ENCODE results near the gene MCU. TPM values are rescaled to one million over a fixed set of nuclear protein-coding genes. Genes with fewer than 3 reads are reported as not detected.

MCU gene
- total and polyA plus RNA-seq, 2 donors (not counting 1 experiment from before 2014, with no cell fraction given) = 40.5 to 77.1 TPM

GRCh38 chr10:72885953-72886352 is 194.0 kb downstream of the MCU start:
- no peaks in the 10 kb centered on the region for H3K4me1 ChIP-seq (ENCODE audit: control insufficient read depth, extremely low read depth, insufficient read depth, low read length)
- H3K4me3 ChIP-seq (replicated peaks in 1 of 4; ENCODE audit: control extremely low read depth in 1 of 4, insufficient read depth in 1 of 4, low read depth in 3 of 4, low read length in 4 of 4) = no peak overlapping the region
- no peaks in the 10 kb centered on the region for H4K20me1 ChIP-seq (ENCODE audit: control insufficient read depth, extremely low read depth, insufficient read depth, low read length)
- no peak overlapping the region for H2AFZ ChIP-seq (ENCODE audit: low read length)
- no peak overlapping the region for H3K4me2 ChIP-seq (ENCODE audit: extremely low read depth, insufficient read depth, low read length)
- no peaks in the 10 kb centered on the region for H3K79me2 ChIP-seq (ENCODE audit: control insufficient read depth, insufficient read depth, low read length)
- no peak overlapping the region for H3K27ac ChIP-seq (ENCODE audit: insufficient read depth, low read length)
- H3K27me3 ChIP-seq (ENCODE audit: control insufficient read depth, insufficient read depth, low read length) = no peaks in the 10 kb centered on the region
- no peaks in the 10 kb centered on the region for H3K36me3 ChIP-seq (ENCODE audit: control insufficient read depth, insufficient read depth, low read length)
- no peaks in the 10 kb centered on the region for H3K9me3 ChIP-seq (ENCODE audit: control insufficient read depth, insufficient read depth, low read depth, low read length)
- H3K9ac ChIP-seq (ENCODE audit: insufficient read depth, low read length) = no peak overlapping the region
- no peak for DNase-seq (ENCODE audit: low read depth in 2 of 2)
- TF ChIP-seq CTCF (conservative IDR thresholded peaks at IDR 0.05 in 1 of 2, IDR thresholded peaks at IDR 0.05 in 1 of 2; ENCODE audit: low read depth in 1 of 2, low read length in 2 of 2) (no peak), EZH2 (IDR thresholded peaks at IDR 0.05; ENCODE audit: low read length, missing control alignments) (no peak)

- H3K27me3 ChIP-seq (ENCODE audit: control insufficient read depth, insufficient read depth, low read length) = no peaks in the 10 kb centered on the region
- no peak overlapping the region for H3K4me2 ChIP-seq (ENCODE audit: extremely low read depth, insufficient read depth, low read length)
- no peak overlapping the region for H2AFZ ChIP-seq (ENCODE audit: low read length)
- H3K9ac ChIP-seq (ENCODE audit: insufficient read depth, low read length) = no peak overlapping the region
- DNase-seq (ENCODE audit: low read depth in 2 of 2) = no peak
- H3K36me3 ChIP-seq (ENCODE audit: control insufficient read depth, insufficient read depth, low read length) = no peaks in the 10 kb centered on the region
- no peaks in the 10 kb centered on the region for H3K9me3 ChIP-seq (ENCODE audit: control insufficient read depth, insufficient read depth, low read depth, low read length)
- no peak overlapping the region for H3K4me3 ChIP-seq (replicated peaks in 1 of 4; ENCODE audit: control extremely low read depth in 1 of 4, insufficient read depth in 1 of 4, low read depth in 3 of 4, low read length in 4 of 4)
- no peak for TF ChIP-seq CTCF (conservative IDR thresholded peaks at IDR 0.05 in 1 of 2, IDR thresholded peaks at IDR 0.05 in 1 of 2; ENCODE audit: low read depth in 1 of 2, low read length in 2 of 2)
- TF ChIP-seq EZH2 (IDR thresholded peaks at IDR 0.05; ENCODE audit: low read length, missing control alignments) = no peak
- no peaks in the 10 kb centered on the region for H3K4me1 ChIP-seq (ENCODE audit: control insufficient read depth, extremely low read depth, insufficient read depth, low read length)
- H4K20me1 ChIP-seq (ENCODE audit: control insufficient read depth, extremely low read depth, insufficient read depth, low read length) = no peaks in the 10 kb centered on the region
- no peak overlapping the region for H3K27ac ChIP-seq (ENCODE audit: insufficient read depth, low read length)
- H3K79me2 ChIP-seq (ENCODE audit: control insufficient read depth, insufficient read depth, low read length) = no peaks in the 10 kb centered on the region
Measured at GRCh38 chr10:72886621-72887020, 194.7 kb downstream of the MCU start.

- H3K4me2 ChIP-seq (ENCODE audit: extremely low read depth, insufficient read depth, low read length) = no peak overlapping the region
- H3K9ac ChIP-seq (ENCODE audit: insufficient read depth, low read length) = no peak overlapping the region
- H3K36me3 ChIP-seq (ENCODE audit: control insufficient read depth, insufficient read depth, low read length) = no peaks in the 10 kb centered on the region
- no peaks in the 10 kb centered on the region for H4K20me1 ChIP-seq (ENCODE audit: control insufficient read depth, extremely low read depth, insufficient read depth, low read length)
- H3K27me3 ChIP-seq (ENCODE audit: control insufficient read depth, insufficient read depth, low read length) = no peaks in the 10 kb centered on the region
- no peaks in the 10 kb centered on the region for H3K79me2 ChIP-seq (ENCODE audit: control insufficient read depth, insufficient read depth, low read length)
- no peak overlapping the region for H3K4me3 ChIP-seq (replicated peaks in 1 of 4; ENCODE audit: control extremely low read depth in 1 of 4, insufficient read depth in 1 of 4, low read depth in 3 of 4, low read length in 4 of 4)
- H2AFZ ChIP-seq (ENCODE audit: low read length) = no peak overlapping the region
- TF ChIP-seq EZH2 (IDR thresholded peaks at IDR 0.05; ENCODE audit: low read length, missing control alignments) (no peak), CTCF (conservative IDR thresholded peaks at IDR 0.05 in 1 of 2, IDR thresholded peaks at IDR 0.05 in 1 of 2; ENCODE audit: low read depth in 1 of 2, low read length in 2 of 2) (no peak)
- H3K9me3 ChIP-seq (ENCODE audit: control insufficient read depth, insufficient read depth, low read depth, low read length) = no peaks in the 10 kb centered on the region
- no peak overlapping the region for H3K27ac ChIP-seq (ENCODE audit: insufficient read depth, low read length)
- H3K4me1 ChIP-seq (ENCODE audit: control insufficient read depth, extremely low read depth, insufficient read depth, low read length) = no peaks in the 10 kb centered on the region
- peak in 1 of 2 donors; percentile 9 for DNase-seq (ENCODE audit: low read depth in 2 of 2)
Measured at GRCh38 chr10:72887043-72887442, 195.1 kb downstream of the MCU start.

All from fibroblast of lung (primary cell).